Measurements from ENCODE around the gene PCGF2.

PCGF2 gene

GRCh38 chr17:38725066-38725465 lies 23.1 kb downstream of the PCGF2 start:
- H4K20me1 ChIP-seq (ENCODE audit: low read depth, low read length) = no peaks in the 10 kb centered on the region
- no peaks in the 10 kb centered on the region for H3K27me3 ChIP-seq (ENCODE audit: low read length)
- H3K4me2 ChIP-seq (ENCODE audit: low read depth, low read length, poor library complexity, severe bottlenecking) = no peak overlapping the region
- H2AFZ ChIP-seq (ENCODE audit: low read depth, low read length, severe bottlenecking) = no peak overlapping the region
- H3K4me3 ChIP-seq (ENCODE audit: insufficient read depth, low read length, poor library complexity, severe bottlenecking) = no peak overlapping the region
- 0 out of 2 replicates have a peak, but pooled peaks cover 3% of the 10 kb centered on the region for H3K36me3 ChIP-seq (ENCODE audit: low read length)
- H3K9me2 ChIP-seq (replicated peaks; ENCODE audit: insufficient read depth, low read length) = no peaks in the 10 kb centered on the region
- no peaks in the 10 kb centered on the region for H3K9me3 ChIP-seq (ENCODE audit: insufficient read depth, low read length)
- H3K79me2 ChIP-seq (ENCODE audit: insufficient read depth, low read length) = no peaks in the 10 kb centered on the region
- peaks cover 10% of the 10 kb centered on the region for H3F3A ChIP-seq (ENCODE audit: insufficient read depth)
- no peak overlapping the region for H3K9ac ChIP-seq (ENCODE audit: low read length)
- no peak overlapping the region for H3K27ac ChIP-seq (ENCODE audit: low read depth, low read length)
- TF ChIP-seq CTCF (IDR thresholded peaks at IDR 0.05; ENCODE audit: insufficient read depth, low read length, poor library complexity, severe bottlenecking) (no peak), EZH2phosphoT487 (conservative IDR thresholded peaks at IDR 0.05; ENCODE audit: low read length) (no peak)

- 0 out of 2 replicates have a peak, but pooled peaks cover 3% of the 10 kb centered on the region for H3K36me3 ChIP-seq (ENCODE audit: low read length)
- H3K79me2 ChIP-seq (ENCODE audit: insufficient read depth, low read length) = no peaks in the 10 kb centered on the region
- no peak overlapping the region for H3K9ac ChIP-seq (ENCODE audit: low read length)
- peaks cover 10% of the 10 kb centered on the region for H3F3A ChIP-seq (ENCODE audit: insufficient read depth)
- H2AFZ ChIP-seq (ENCODE audit: low read depth, low read length, severe bottlenecking) = no peak overlapping the region
- no peak for TF ChIP-seq CTCF (IDR thresholded peaks at IDR 0.05; ENCODE audit: insufficient read depth, low read length, poor library complexity, severe bottlenecking)
- H3K4me2 ChIP-seq (ENCODE audit: low read depth, low read length, poor library complexity, severe bottlenecking) = no peak overlapping the region
- H3K27me3 ChIP-seq (ENCODE audit: low read length) = no peaks in the 10 kb centered on the region
- H3K27ac ChIP-seq (ENCODE audit: low read depth, low read length) = no peak overlapping the region
- no peak overlapping the region for H3K4me3 ChIP-seq (ENCODE audit: insufficient read depth, low read length, poor library complexity, severe bottlenecking)
- no peaks in the 10 kb centered on the region for H3K9me3 ChIP-seq (ENCODE audit: insufficient read depth, low read length)
- no peaks in the 10 kb centered on the region for H3K9me2 ChIP-seq (replicated peaks; ENCODE audit: insufficient read depth, low read length)
- H4K20me1 ChIP-seq (ENCODE audit: low read depth, low read length) = no peaks in the 10 kb centered on the region
Measured at GRCh38 chr17:38724337-38724988, 23.7 kb downstream of the PCGF2 start.

DNA sequence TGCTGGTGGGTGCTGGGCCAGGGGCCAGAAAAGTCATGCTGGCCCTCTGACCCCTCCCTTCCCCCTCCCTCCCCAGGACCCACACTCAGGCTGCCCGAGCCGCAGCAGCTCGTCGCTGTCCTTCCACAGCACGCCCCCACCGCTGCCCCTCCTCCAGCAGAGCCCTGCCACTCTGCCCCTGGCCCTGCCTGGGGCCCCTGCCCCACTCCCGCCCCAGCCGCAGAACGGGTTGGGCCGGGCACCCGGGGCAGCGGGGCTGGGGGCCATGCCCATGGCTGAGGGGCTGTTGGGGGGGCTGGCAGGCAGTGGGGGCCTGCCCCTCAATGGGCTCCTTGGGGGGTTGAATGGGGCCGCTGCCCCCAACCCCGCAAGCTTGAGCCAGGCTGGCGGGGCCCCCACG lies 26.3 kb downstream of the PCGF2 start:
- no peaks in the 10 kb centered on the region for H3K9me3 ChIP-seq (ENCODE audit: insufficient read depth, low read length)
- TF ChIP-seq EZH2phosphoT487 (conservative IDR thresholded peaks at IDR 0.05; ENCODE audit: low read length) = no peak
- no peak for TF ChIP-seq CTCF (IDR thresholded peaks at IDR 0.05; ENCODE audit: insufficient read depth, low read length, poor library complexity, severe bottlenecking)
- no peak overlapping the region for H3K27ac ChIP-seq (ENCODE audit: low read depth, low read length)
- no peaks in the 10 kb centered on the region for H3F3A ChIP-seq (ENCODE audit: insufficient read depth)
- H4K20me1 ChIP-seq (ENCODE audit: low read depth, low read length) = no peaks in the 10 kb centered on the region
- H3K4me3 ChIP-seq (ENCODE audit: insufficient read depth, low read length, poor library complexity, severe bottlenecking) = no peak overlapping the region
- peaks cover 3% of the 10 kb centered on the region; the same call in 1 of the 2 replicates for H3K36me3 ChIP-seq (ENCODE audit: low read length)
- H3K4me2 ChIP-seq (ENCODE audit: low read depth, low read length, poor library complexity, severe bottlenecking) = no peak overlapping the region
- H3K9me2 ChIP-seq (replicated peaks; ENCODE audit: insufficient read depth, low read length) = no peaks in the 10 kb centered on the region
- H3K27me3 ChIP-seq (ENCODE audit: low read length) = no peaks in the 10 kb centered on the region
- no peaks in the 10 kb centered on the region for H3K79me2 ChIP-seq (ENCODE audit: insufficient read depth, low read length)
- no peak overlapping the region for H2AFZ ChIP-seq (ENCODE audit: low read depth, low read length, severe bottlenecking)
- no peak overlapping the region for H3K9ac ChIP-seq (ENCODE audit: low read length)
